ENCODE data around the gene TIMM13. TPM values are rescaled to one million over a fixed set of nuclear protein-coding genes. Genes with fewer than 3 reads are reported as not detected.

The TIMM13 gene
- total and polyA plus RNA-seq, 2 of the 8 experiments (the other 6 are each of a cell fraction or from before 2014, with no cell fraction given), result 270 to 275 TPM

GRCh38 chr19:2423071-2423914 lies 4.1 kb downstream of the TIMM13 start:
- CTCF ChIA-PET (ENCODE audit: partially characterized antibody), result interaction anchor here (0.6 to 1.7 kb wide), 8 partner anchors 23 to 1082 kb away, joined by 3 to 4 read pairs (median 3); no protein-coding TSS in a partner anchor
- POLR2A ChIA-PET (ENCODE audit: partially characterized antibody), result interaction anchor here (0.6 to 5.4 kb wide), 7 partner anchors 10 to 53 kb away, joined by 3 to 32 read pairs (median 7); partner anchors contain the start of gene GADD45B
- H4K5ac ChIP-seq (ENCODE audit: insufficient read length, low read depth, low read length), result no peak overlapping the region
- no peaks in the 10 kb centered on the region for H3K9me3 ChIP-seq (ENCODE audit: insufficient read depth in 2 of 2, low read depth in 1 of 2, low read length in 1 of 2)
- H2BK15ac ChIP-seq (ENCODE audit: low read length), result no peak overlapping the region
- H2BK120ac ChIP-seq (replicated peaks; ENCODE audit: low read depth, low read length), result no peak overlapping the region
- no peak overlapping the region for H2BK20ac ChIP-seq (ENCODE audit: low read length)
- no peak overlapping the region for H3K23ac ChIP-seq (ENCODE audit: insufficient read length)
- no peak overlapping the region for H2BK5ac ChIP-seq (ENCODE audit: low read depth, low read length)
- WGBS, 2 experiments (ENCODE audit: extremely low coverage in 1 of 2, insufficient coverage in 1 of 2, insufficient read length in 1 of 2, insufficient replicate concordance in 2 of 2, low coverage in 1 of 2, low lambda C conversion rate in 2 of 2, missing lambda C conversion rate in 1 of 2), result 91% methylated on average over 13 of the region's 19 CpGs; no CpG with 5 or more reads in 1 of the 2 experiments
- H3K14ac ChIP-seq (ENCODE audit: insufficient read length), result no peak overlapping the region
- H3K27ac ChIP-seq (ENCODE audit: low read depth, low read length), result no peak overlapping the region
- H3K27me3 ChIP-seq (replicated peaks in 1 of 4; ENCODE audit: control insufficient read depth in 3 of 4, extremely low read depth in 1 of 4, insufficient read depth in 3 of 4, low read length in 3 of 4), result no peaks in the 10 kb centered on the region
- H3K18ac ChIP-seq (ENCODE audit: extremely low read depth, low read length), result no peak overlapping the region
- no peak overlapping the region for H4K8ac ChIP-seq (ENCODE audit: extremely low read depth, insufficient read depth, low read length)
- H4K20me1 ChIP-seq (replicated peaks in 1 of 2; ENCODE audit: control insufficient read depth in 1 of 2, insufficient read depth in 2 of 2, low read length in 2 of 2), result peaks cover 10 to 14% of the 10 kb centered on the region in 2 experiments
- H3K79me2 ChIP-seq (ENCODE audit: control insufficient read depth in 1 of 2, insufficient read depth in 2 of 2, low read length in 2 of 2), result peaks cover 2 to 16% of the 10 kb centered on the region in 2 experiments; a peak in 3 of 4 replicates
- H3K4me3 ChIP-seq (ENCODE audit: extremely low read depth in 1 of 4, insufficient read depth in 2 of 4, low read depth in 3 of 4, low read length in 4 of 4), result no peak overlapping the region
- no peak for DNase-seq (ENCODE audit: low read depth in 1 of 2, low spot score in 2 of 2)
- no peak overlapping the region for H3K4me2 ChIP-seq (ENCODE audit: insufficient read depth in 1 of 2, low read depth in 2 of 2, low read length in 2 of 2)
- H2AFZ ChIP-seq (ENCODE audit: low read length), result no peak overlapping the region
- peaks cover 13% of the 10 kb centered on the region; the same call in 1 of the 2 replicates for H3K23me2 ChIP-seq (ENCODE audit: low read depth, low read length)
- no peak overlapping the region for H2BK12ac ChIP-seq (ENCODE audit: low read depth, low read length)
- H4K91ac ChIP-seq (replicated peaks; ENCODE audit: insufficient read length, low read length), result no peak overlapping the region
- H3K36me3 ChIP-seq (ENCODE audit: control insufficient read depth in 2 of 4, insufficient read depth in 4 of 4, low read length in 3 of 4), result peaks cover 0 to 9% (median 1%) of the 10 kb centered on the region in 4 experiments; a peak in 2 of 8 replicates
- TF ChIP-seq BACH1 (IDR thresholded peaks at IDR 0.05; ENCODE audit: low read length), result no peak
- 0 out of 2 replicates have a peak, but pooled peaks have one; percentile 19 for TF ChIP-seq POLR2AphosphoS5 (IDR thresholded peaks at IDR 0.05; ENCODE audit: low read depth, low read length)
- H3K9ac ChIP-seq (replicated peaks in 1 of 4; ENCODE audit: extremely low read depth in 1 of 4, low read depth in 3 of 4, low read length in 3 of 4), result no peak overlapping the region
- H3K56ac ChIP-seq (replicated peaks; ENCODE audit: insufficient read length, low read depth, low read length), result no peak overlapping the region
- FAIRE-seq, result no peak
- H2AK5ac ChIP-seq (ENCODE audit: low read depth, low read length), result no peak overlapping the region
- H3K79me1 ChIP-seq (ENCODE audit: low read depth, low read length), result peaks cover 13% of the 10 kb centered on the region
- no peak overlapping the region for H3K4ac ChIP-seq (replicated peaks; ENCODE audit: insufficient read length, low read depth, low read length)
- peaks cover 0 to 14% (median 8%) of the 10 kb centered on the region in 4 experiments; a peak in 3 of 7 replicates for H3K4me1 ChIP-seq (replicated peaks in 1 of 4; ENCODE audit: control insufficient read depth in 3 of 4, insufficient read depth in 4 of 4, low read length in 3 of 4)

Data from H1 (cell line).